ENCODE results near the gene SERINC5.
"Not testable (repeated sequence)": the region's sequence is repeated elsewhere in the genome, so short reads cannot be mapped to it uniquely, and the experiment has no call there.

Gene SERINC5

GRCh38 chr5:80198399-80198798, 57.4 kb downstream of the SERINC5 start:
- no peak for DNase-seq (ENCODE audit: low read depth in 2 of 2)

- DNase-seq (ENCODE audit: low read depth in 2 of 2) = no peak
Measured at GRCh38 chr5:80195837-80196400, 59.9 kb downstream of the SERINC5 start.

GRCh38 chr5:80194468-80194867, 61.4 kb downstream of the SERINC5 start:
- DNase-seq (ENCODE audit: low read depth in 2 of 2) = no peak

GRCh38 chr5:80193401-80193800, 62.4 kb downstream of the SERINC5 start:
- no peak for DNase-seq (ENCODE audit: low read depth in 2 of 2)

- no peak for DNase-seq (ENCODE audit: low read depth in 2 of 2)
Measured at GRCh38 chr5:80192507-80193241, 63.2 kb downstream of the SERINC5 start.

GRCh38 chr5:80191991-80192398, 63.9 kb downstream of the SERINC5 start:
- no peak for DNase-seq (ENCODE audit: low read depth in 2 of 2)

GRCh38 chr5:80191397-80191796, 64.5 kb downstream of the SERINC5 start:
- DNase-seq (ENCODE audit: low read depth in 2 of 2) = no peak

GRCh38 chr5:80190960-80191359, 64.9 kb downstream of the SERINC5 start:
- DNase-seq (ENCODE audit: low read depth in 2 of 2) = no peak

GRCh38 chr5:80189701-80190100, 66.1 kb downstream of the SERINC5 start:
- DNase-seq (ENCODE audit: low read depth in 2 of 2) = no peak

GRCh38 chr5:80189201-80189600, 66.6 kb downstream of the SERINC5 start:
- DNase-seq (ENCODE audit: low read depth in 2 of 2) = no peak

- no peak for DNase-seq (ENCODE audit: low read depth in 2 of 2)
Measured at GRCh38 chr5:80187421-80188090, 68.3 kb downstream of the SERINC5 start.

- not testable (repeated sequence) for DNase-seq (ENCODE audit: low read depth in 2 of 2)
Measured at GRCh38 chr5:80185535-80185934, 70.3 kb downstream of the SERINC5 start.

GRCh38 chr5:80185095-80185494, 70.8 kb downstream of the SERINC5 start:
- no peak for DNase-seq (ENCODE audit: low read depth in 2 of 2)

GRCh38 chr5:80184235-80185023, 71.4 kb downstream of the SERINC5 start:
- no peak for DNase-seq (ENCODE audit: low read depth in 2 of 2)

- not testable (repeated sequence) for DNase-seq (ENCODE audit: low read depth in 2 of 2)
Measured at GRCh38 chr5:80183728-80184234, 72.1 kb downstream of the SERINC5 start.

GRCh38 chr5:80182809-80183580, 72.9 kb downstream of the SERINC5 start:
- no peak for DNase-seq (ENCODE audit: low read depth in 2 of 2)

GRCh38 chr5:80181618-80182211, 74.1 kb downstream of the SERINC5 start:
- DNase-seq (ENCODE audit: low read depth in 2 of 2) = no peak

- no peak for DNase-seq (ENCODE audit: low read depth in 2 of 2)
Measured at GRCh38 chr5:80177236-80177635, 78.6 kb downstream of the SERINC5 start.

- DNase-seq (ENCODE audit: low read depth in 2 of 2) = no peak
Measured at GRCh38 chr5:80175337-80175736, 80.5 kb downstream of the SERINC5 start.

GRCh38 chr5:80174790-80175189, 81.1 kb downstream of the SERINC5 start:
- no peak for DNase-seq (ENCODE audit: low read depth in 2 of 2)

All from fibroblast of skin of left biceps (primary cell).